GM21360 (cell line): ENCODE measurements around the gene TFEC.

Experiments used
- ATAC-seq: cut with Tn5 transposase; IDR thresholded peaks from one replicate; pipeline ENCODE4 v1.9.1; 2021; ENCODE audit warnings: mild to moderate bottlenecking, moderate library complexity; ENCODE audit not compliant: unreplicated experiment

TFEC gene

GRCh38 chr7:115995701-115996100 is 34.9 kb downstream of the TFEC start:
- no peak for ATAC-seq

GRCh38 chr7:115988401-115988800 is 42.2 kb downstream of the TFEC start:
- ATAC-seq: no peak

- ATAC-seq: no peak
These were observed 43.1 kb downstream of the TFEC start for GRCh38 chr7:115987486-115987885.

- ATAC-seq: no peak
These were observed 46.5 kb downstream of the TFEC start for GRCh38 chr7:115984105-115984504.

- ATAC-seq: no peak
These were observed 50.4 kb downstream of the TFEC start for GRCh38 chr7:115980159-115980558.

- ATAC-seq: no peak
These were observed 53.9 kb downstream of the TFEC start for GRCh38 chr7:115976651-115977050.

GRCh38 chr7:115975766-115976165 is 54.8 kb downstream of the TFEC start:
- no peak for ATAC-seq

GRCh38 chr7:115973406-115973805 is 57.2 kb downstream of the TFEC start:
- ATAC-seq: no peak

- no peak for ATAC-seq
These were observed 59.1 kb downstream of the TFEC start for GRCh38 chr7:115971506-115971905.

GRCh38 chr7:115968596-115968995 is 62.0 kb downstream of the TFEC start:
- ATAC-seq: no peak

GRCh38 chr7:115968171-115968570 is 62.4 kb downstream of the TFEC start:
- ATAC-seq: no peak

GRCh38 chr7:115965796-115966475 is 64.6 kb downstream of the TFEC start:
- ATAC-seq: no peak

- no peak for ATAC-seq
These were observed 65.3 kb downstream of the TFEC start for GRCh38 chr7:115965236-115965635.

- no peak for ATAC-seq
These were observed 65.8 kb downstream of the TFEC start for GRCh38 chr7:115964799-115965198.

- no peak for ATAC-seq
These were observed 68.2 kb downstream of the TFEC start for GRCh38 chr7:115962340-115962739.

- ATAC-seq: no peak
These were observed 76.8 kb downstream of the TFEC start for GRCh38 chr7:115953592-115954255.

GRCh38 chr7:115952832-115953231 is 77.7 kb downstream of the TFEC start:
- ATAC-seq: no peak

GRCh38 chr7:115951547-115951946 is 79.0 kb downstream of the TFEC start:
- ATAC-seq: no peak

- ATAC-seq: no peak
These were observed 88.8 kb downstream of the TFEC start for GRCh38 chr7:115941703-115942268.

GRCh38 chr7:115940460-115941060 is 90.0 kb downstream of the TFEC start:
- ATAC-seq: no peak

GRCh38 chr7:115937960-115938359 is 92.6 kb downstream of the TFEC start:
- no peak for ATAC-seq

GRCh38 chr7:115933471-115933870 is 97.1 kb downstream of the TFEC start:
- ATAC-seq: no peak
